Type B pancreatic cell (in vitro differentiated cells): ENCODE results near the gene TOR4A. TPM values are rescaled to one million over a fixed set of nuclear protein-coding genes. Genes with fewer than 3 reads are reported as not detected.
A peak's percentile ranks its signal among the peaks of the same experiment; 100 is the strongest.

ENCODE experiments used
- DNase-seq: peaks from one replicate; pipeline ENCODE4 v3.0.0; 2021; ENCODE audit warnings: mixed read lengths; ENCODE audit not compliant: unreplicated experiment; ENCODE audit errors: extremely low spot score
- H3K27ac Mint-ChIP-seq: 2 replicates; pipeline ENCODE4 v1.8.0; 2021; ENCODE audit warnings: mild to moderate bottlenecking, mixed read lengths
- H3K27me3 Mint-ChIP-seq: 2 replicates; pipeline ENCODE4 v1.8.0; 2021; ENCODE audit warnings: mixed read lengths
- H3K36me3 Mint-ChIP-seq: 2 replicates; pipeline ENCODE4 v1.8.0; 2021; ENCODE audit warnings: mixed read lengths
- H3K4me1 Mint-ChIP-seq: one replicate; pipeline ENCODE4 v1.8.0; 2021; ENCODE audit warnings: mixed read lengths; ENCODE audit not compliant: unreplicated experiment
- H3K4me3 Mint-ChIP-seq: 2 replicates; pipeline ENCODE4 v1.8.0; 2021; ENCODE audit warnings: mild to moderate bottlenecking, mixed read lengths
- H3K9me3 Mint-ChIP-seq: 2 replicates; pipeline ENCODE4 v1.8.0; 2021; ENCODE audit warnings: mixed read lengths
- CTCF ChIP-seq: fragments of 200-600 bp; sonication (generic); conservative IDR thresholded peaks from 2 replicates; pipeline ENCODE4 v1.5.0; 2021; ENCODE audit warnings: antibody characterized with exemption, mild to moderate bottlenecking
- total RNA-seq: library from RNA; stranded (reverse); gene quantifications from 2 replicates; pipeline ENCODE4 v1.2.1, GENCODE V29; 2021; ENCODE audit warnings: low replicate concordance

Gene TOR4A
- total RNA-seq, 1 donor from 2014 or later, result 4.5 TPM

GRCh38 chr9:137311171-137311985 is 33.9 kb downstream of the TOR4A start:
- peak overlapping the region; percentile 76 for H3K27ac Mint-ChIP-seq
- peak; percentile 78 for DNase-seq
- no peak for TF ChIP-seq CTCF
- no peaks in the 10 kb centered on the region for H3K36me3 Mint-ChIP-seq
- no peaks in the 10 kb centered on the region for H3K9me3 Mint-ChIP-seq
- no peak overlapping the region for H3K4me3 Mint-ChIP-seq
- no peaks in the 10 kb centered on the region for H3K4me1 Mint-ChIP-seq
- no peaks in the 10 kb centered on the region for H3K27me3 Mint-ChIP-seq

DNA sequence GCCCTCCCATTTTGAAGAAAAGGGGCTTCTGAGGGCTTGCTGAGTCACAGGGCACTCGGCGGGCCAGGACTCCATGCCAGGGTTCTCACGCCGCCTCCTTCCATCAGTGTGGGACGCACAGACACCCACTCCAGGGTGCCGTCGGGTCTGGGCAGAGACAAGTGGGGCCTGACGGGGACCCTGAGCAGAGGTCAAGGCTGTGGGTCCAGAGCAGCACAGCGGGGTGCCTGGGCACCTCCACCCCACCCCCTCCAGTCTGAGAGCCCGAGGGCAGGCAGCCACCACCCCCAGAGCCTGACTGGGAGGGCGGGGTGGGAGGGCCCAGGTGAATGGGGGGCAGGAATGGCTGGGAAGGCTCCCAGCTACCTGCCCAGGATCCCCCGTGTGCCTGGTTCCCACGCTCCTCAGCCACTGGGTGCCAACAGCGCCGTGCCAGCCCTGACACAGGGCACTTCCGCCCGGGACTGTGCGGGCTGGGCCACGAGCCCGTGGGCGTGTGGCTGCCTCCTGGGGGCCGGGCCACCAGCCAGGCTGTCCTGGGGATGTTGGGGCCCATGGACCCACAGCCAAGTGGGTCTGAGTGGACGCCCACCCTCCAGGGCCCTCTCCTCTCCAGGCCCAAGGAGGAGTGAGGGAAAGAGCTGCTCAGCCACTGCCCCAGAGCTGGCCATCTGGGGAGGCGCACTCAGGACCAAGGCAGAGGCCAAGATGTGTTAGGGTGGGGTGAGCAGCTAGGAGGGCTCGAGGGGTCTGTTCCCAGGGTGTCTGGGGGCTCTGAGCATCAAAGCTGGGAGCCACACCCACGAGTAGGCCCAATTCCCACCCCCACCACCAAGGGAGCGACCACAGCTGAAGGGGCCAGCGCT is 34.7 kb downstream of the TOR4A start:
- TF ChIP-seq CTCF, result no peak
- H3K27ac Mint-ChIP-seq, result no peak overlapping the region
- no peaks in the 10 kb centered on the region for H3K4me1 Mint-ChIP-seq
- no peaks in the 10 kb centered on the region for H3K36me3 Mint-ChIP-seq
- H3K27me3 Mint-ChIP-seq, result no peaks in the 10 kb centered on the region
- no peak for DNase-seq
- no peaks in the 10 kb centered on the region for H3K9me3 Mint-ChIP-seq
- no peak overlapping the region for H3K4me3 Mint-ChIP-seq

DNA sequence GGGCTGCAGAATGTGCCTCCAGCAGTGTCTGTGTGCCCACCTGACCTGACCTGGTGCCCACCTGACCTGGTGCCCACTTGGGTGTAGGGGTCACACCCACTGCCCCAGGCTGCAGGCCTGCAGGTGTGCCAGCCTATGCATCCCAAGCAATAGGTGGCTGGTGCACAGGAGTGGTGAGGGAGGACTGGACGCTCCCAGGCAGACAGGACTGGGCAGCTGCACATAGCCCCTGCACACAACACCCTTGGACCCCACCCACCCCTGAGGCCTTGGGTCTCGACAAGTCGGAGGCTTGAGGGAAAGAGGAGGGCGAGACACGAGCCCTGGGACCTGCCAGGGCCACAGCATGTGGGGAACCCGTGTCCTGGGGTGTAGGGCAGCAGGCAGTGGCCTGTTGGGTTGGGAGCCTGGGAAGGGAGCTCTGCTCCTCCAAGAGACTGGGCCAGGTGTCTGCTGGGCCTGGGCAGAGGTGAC is 35.4 kb downstream of the TOR4A start:
- DNase-seq, result no peak

GRCh38 chr9:137313326-137313936 is 35.9 kb downstream of the TOR4A start:
- H3K4me1 Mint-ChIP-seq, result no peaks in the 10 kb centered on the region
- DNase-seq, result no peak
- no peak overlapping the region for H3K27ac Mint-ChIP-seq
- no peaks in the 10 kb centered on the region for H3K36me3 Mint-ChIP-seq
- H3K9me3 Mint-ChIP-seq, result no peaks in the 10 kb centered on the region
- H3K27me3 Mint-ChIP-seq, result no peaks in the 10 kb centered on the region
- no peak for TF ChIP-seq CTCF
- H3K4me3 Mint-ChIP-seq, result no peak overlapping the region

More for the DNA sequence above, 35.4 kb downstream of the TOR4A start:
- Mint-ChIP-seq H3K36me3 (no peaks in the 10 kb centered on the region), H3K27ac (no peak overlapping the region), H3K4me3 (no peak overlapping the region), H3K27me3 (no peaks in the 10 kb centered on the region), H3K9me3 (no peaks in the 10 kb centered on the region), H3K4me1 (no peaks in the 10 kb centered on the region)
- no peak for TF ChIP-seq CTCF

DNA sequence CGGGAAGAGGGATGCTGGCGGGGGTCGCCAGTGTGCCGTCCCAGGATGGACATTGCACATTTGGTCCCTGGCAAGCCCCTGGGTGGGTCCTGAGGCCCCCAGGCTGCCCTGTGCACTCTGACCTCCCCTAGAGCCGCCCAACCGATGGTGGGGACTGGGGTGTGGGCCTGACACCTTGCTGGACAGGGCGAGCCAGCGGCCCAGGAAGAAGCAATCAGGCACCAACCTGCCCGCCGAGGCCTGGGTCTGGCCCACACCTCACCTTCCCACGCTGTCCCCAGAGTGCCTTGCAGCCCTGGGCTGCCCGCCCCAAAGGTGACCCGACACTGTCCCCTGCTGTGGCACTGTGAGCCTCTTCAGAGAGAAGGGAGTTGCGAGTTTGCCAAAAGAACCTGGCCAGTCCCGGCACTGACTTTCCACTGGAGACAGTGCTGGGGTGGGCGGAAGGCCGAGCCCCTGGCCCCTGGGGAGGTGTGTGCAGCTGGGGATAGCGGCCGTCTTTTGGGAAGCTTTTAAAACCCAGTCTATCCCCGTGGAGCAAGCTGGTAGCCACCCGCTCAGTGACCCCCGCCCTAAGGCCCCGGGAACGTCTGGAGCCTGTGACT is 36.5 kb downstream of the TOR4A start:
- Mint-ChIP-seq H3K36me3 (no peaks in the 10 kb centered on the region), H3K27me3 (no peaks in the 10 kb centered on the region), H3K9me3 (no peaks in the 10 kb centered on the region), H3K4me1 (no peaks in the 10 kb centered on the region), H3K27ac (no peak overlapping the region), H3K4me3 (no peak overlapping the region)
- TF ChIP-seq CTCF, result no peak
- DNase-seq, result no peak
